HUES48 (cell line): Measurements from ENCODE around the gene CA9.

Experiments
- H3K27ac ChIP-seq: one replicate; pipeline ENCODE4 v1.7.0; 2013; ENCODE audit warnings: low read depth, low read length, inconsistent platforms
- H3K27me3 ChIP-seq: 2 replicates; pipeline ENCODE4 v1.6.1; 2013; ENCODE audit warnings: mild to moderate bottlenecking, low read length; ENCODE audit not compliant: control insufficient read depth, insufficient read depth
- H3K36me3 ChIP-seq: 2 replicates; pipeline ENCODE4 v1.6.1; 2013; ENCODE audit warnings: low read length; ENCODE audit not compliant: control insufficient read depth, insufficient read depth
- H3K4me1 ChIP-seq: 2 replicates; pipeline ENCODE4 v1.6.1; 2013; ENCODE audit warnings: mild to moderate bottlenecking, low read length; ENCODE audit not compliant: control insufficient read depth, insufficient read depth
- H3K4me3 ChIP-seq: 2 replicates; pipeline ENCODE4 v1.5.1; 2013; ENCODE audit warnings: mild to moderate bottlenecking, low read depth, low read length
- H3K9ac ChIP-seq: 2 replicates; pipeline ENCODE4 v1.6.1; 2013; ENCODE audit warnings: mild to moderate bottlenecking, low read depth, low read length, moderate library complexity
- H3K9me3 ChIP-seq: 2 replicates; pipeline ENCODE4 v1.6.1; 2013; ENCODE audit warnings: low read length; ENCODE audit not compliant: control insufficient read depth, insufficient read depth

CA9 gene

DNA sequence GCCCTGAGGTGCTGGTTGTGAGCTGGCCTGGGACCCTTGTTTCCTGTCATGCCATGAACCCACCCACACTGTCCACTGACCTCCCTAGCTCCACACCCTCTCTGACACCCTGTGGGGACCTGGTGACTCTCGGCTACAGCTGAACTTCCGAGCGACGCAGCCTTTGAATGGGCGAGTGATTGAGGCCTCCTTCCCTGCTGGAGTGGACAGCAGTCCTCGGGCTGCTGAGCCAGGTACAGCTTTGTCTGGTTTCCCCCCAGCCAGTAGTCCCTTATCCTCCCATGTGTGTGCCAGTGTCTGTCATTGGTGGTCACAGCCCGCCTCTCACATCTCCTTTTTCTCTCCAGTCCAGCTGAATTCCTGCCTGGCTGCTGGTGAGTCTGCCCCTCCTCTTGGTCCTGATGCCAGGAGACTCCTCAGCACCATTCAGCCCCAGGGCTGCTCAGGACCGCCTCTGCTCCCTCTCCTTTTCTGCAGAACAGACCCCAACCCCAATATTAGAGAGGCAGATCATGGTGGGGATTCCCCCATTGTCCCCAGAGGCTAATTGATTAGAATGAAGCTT, 6.1 kb downstream of the CA9 start:
- Histone ChIP-seq H3K4me1 (peaks cover 4% of the 10 kb centered on the region), H3K9ac (no peak overlapping the region), H3K27me3 (peaks cover 4% of the 10 kb centered on the region), H3K36me3 (peaks cover 32% of the 10 kb centered on the region), H3K27ac (peak overlapping the region; percentile 42), H3K9me3 (no peaks in the 10 kb centered on the region), H3K4me3 (no peak overlapping the region)

DNA sequence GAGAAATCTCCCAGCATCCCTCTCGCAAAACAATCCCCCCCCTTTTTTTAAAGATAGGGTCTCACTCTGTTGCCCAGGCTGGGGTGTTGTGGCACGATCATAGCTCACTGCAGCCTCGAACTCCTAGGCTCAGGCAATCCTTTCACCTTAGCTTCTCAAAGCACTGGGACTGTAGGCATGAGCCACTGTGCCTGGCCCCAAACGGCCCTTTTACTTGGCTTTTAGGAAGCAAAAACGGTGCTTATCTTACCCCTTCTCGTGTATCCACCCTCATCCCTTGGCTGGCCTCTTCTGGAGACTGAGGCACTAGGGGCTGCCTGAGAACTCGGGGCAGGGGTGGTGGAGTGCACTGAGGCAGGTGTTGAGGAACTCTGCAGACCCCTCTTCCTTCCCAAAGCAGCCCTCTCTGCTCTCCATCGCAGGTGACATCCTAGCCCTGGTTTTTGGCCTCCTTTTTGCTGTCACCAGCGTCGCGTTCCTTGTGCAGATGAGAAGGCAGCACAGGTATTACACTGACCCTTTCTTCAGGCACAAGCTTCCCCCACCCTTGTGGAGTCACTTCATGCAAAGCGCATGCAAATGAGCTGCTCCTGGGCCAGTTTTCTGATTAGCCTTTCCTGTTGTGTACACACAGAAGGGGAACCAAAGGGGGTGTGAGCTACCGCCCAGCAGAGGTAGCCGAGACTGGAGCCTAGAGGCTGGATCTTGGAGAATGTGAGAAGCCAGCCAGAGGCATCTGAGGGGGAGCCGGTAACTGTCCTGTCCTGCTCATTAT, 6.8 kb downstream of the CA9 start:
- Histone ChIP-seq H3K4me3 (no peak overlapping the region), H3K9ac (no peak overlapping the region), H3K27ac (peak overlapping the region; percentile 42)

DNA sequence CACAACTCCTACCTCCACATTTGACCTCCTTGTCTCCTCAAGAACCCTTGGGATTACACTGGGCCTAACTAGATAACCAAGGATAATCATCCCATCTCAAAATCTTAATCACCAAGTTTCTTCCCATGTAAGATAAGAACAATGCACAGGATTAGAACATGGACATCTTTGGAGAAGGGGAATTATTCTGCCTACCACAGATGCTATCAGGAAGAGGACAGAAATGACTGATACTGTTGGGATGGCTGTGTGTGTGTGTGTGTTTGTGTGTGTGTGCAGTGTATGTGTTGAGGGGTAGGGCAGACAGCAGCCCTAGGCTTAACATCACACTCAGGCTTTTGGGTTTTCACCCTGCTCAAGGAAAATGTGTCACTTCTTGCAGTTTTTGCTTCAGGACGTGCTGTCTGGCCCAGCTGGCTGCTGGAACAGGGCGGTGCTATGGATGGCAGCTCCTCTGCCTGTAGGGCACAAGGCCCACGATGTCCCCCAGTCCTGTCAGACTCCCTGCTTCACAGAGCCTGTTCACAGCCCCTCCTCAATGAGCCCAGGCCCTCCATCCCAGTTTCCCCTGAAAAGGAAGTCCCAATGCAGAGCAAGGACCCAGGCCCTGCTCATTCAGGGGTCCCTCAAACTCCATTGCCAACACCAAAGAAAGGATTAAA, 7.7 kb downstream of the CA9 start:
- Histone ChIP-seq H3K36me3 (peaks cover 47% of the 10 kb centered on the region), H3K4me3 (no peak overlapping the region), H3K9me3 (no peaks in the 10 kb centered on the region), H3K9ac (no peak overlapping the region), H3K27me3 (peaks cover 2% of the 10 kb centered on the region), H3K4me1 (peaks cover 4% of the 10 kb centered on the region), H3K27ac (peak overlapping the region; percentile 37)

More for the DNA sequence above, 6.8 kb downstream of the CA9 start:
- H3K27me3 ChIP-seq: peaks cover 4% of the 10 kb centered on the region
- H3K4me1 ChIP-seq: peaks cover 4% of the 10 kb centered on the region
- H3K36me3 ChIP-seq: peaks cover 39% of the 10 kb centered on the region
- no peaks in the 10 kb centered on the region for H3K9me3 ChIP-seq

GRCh38 chr9:35682051-35682450, 8.3 kb downstream of the CA9 start:
- Histone ChIP-seq H3K9ac (no peak overlapping the region), H3K36me3 (peaks cover 52% of the 10 kb centered on the region), H3K4me1 (peaks cover 4% of the 10 kb centered on the region), H3K27ac (no peak overlapping the region), H3K27me3 (no peaks in the 10 kb centered on the region), H3K4me3 (no peak overlapping the region), H3K9me3 (no peaks in the 10 kb centered on the region)

GRCh38 chr9:35682520-35683315, 9.0 kb downstream of the CA9 start:
- Histone ChIP-seq H3K27ac (no peak overlapping the region), H3K4me3 (no peak overlapping the region), H3K36me3 (peaks cover 59% of the 10 kb centered on the region), H3K9ac (no peak overlapping the region), H3K9me3 (no peaks in the 10 kb centered on the region), H3K27me3 (no peaks in the 10 kb centered on the region), H3K4me1 (peaks cover 4% of the 10 kb centered on the region)

DNA sequence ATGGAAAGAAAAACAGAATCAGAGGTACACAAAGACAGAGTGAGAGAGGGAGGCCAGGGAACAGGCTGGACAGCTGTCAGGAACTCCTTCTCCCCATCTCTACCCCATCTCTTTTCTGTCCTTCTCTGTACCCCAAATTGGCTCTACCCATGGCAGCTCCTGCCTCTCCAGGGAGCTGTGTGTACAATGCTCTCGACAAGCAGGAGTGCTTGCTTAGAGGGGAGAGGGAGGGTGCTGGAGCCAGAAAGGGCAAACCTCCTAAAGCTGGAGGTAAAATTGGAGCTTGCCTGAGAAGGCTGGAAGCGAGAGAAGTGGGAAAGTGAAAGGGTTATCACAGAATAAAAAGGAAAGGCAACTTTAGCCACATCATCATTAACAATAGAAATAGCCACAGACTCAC, 9.6 kb downstream of the CA9 start:
- Histone ChIP-seq H3K27me3 (no peaks in the 10 kb centered on the region), H3K4me3 (no peak overlapping the region), H3K9me3 (no peaks in the 10 kb centered on the region), H3K36me3 (peaks cover 65% of the 10 kb centered on the region), H3K4me1 (peaks cover 8% of the 10 kb centered on the region), H3K27ac (no peak overlapping the region), H3K9ac (no peak overlapping the region)

GRCh38 chr9:35684921-35685320, 11.2 kb downstream of the CA9 start:
- Histone ChIP-seq H3K4me1 (peaks cover 13% of the 10 kb centered on the region), H3K9me3 (no peaks in the 10 kb centered on the region), H3K36me3 (peaks cover 69% of the 10 kb centered on the region), H3K4me3 (no peak overlapping the region), H3K27me3 (no peaks in the 10 kb centered on the region), H3K9ac (no peak overlapping the region), H3K27ac (no peak overlapping the region)

- Histone ChIP-seq H3K4me3 (no peak overlapping the region), H3K4me1 (peaks cover 12% of the 10 kb centered on the region), H3K27ac (no peak overlapping the region), H3K9me3 (no peaks in the 10 kb centered on the region), H3K9ac (no peak overlapping the region), H3K27me3 (no peaks in the 10 kb centered on the region), H3K36me3 (peaks cover 69% of the 10 kb centered on the region)
These were observed 11.8 kb downstream of the CA9 start for GRCh38 chr9:35685506-35685905.

DNA sequence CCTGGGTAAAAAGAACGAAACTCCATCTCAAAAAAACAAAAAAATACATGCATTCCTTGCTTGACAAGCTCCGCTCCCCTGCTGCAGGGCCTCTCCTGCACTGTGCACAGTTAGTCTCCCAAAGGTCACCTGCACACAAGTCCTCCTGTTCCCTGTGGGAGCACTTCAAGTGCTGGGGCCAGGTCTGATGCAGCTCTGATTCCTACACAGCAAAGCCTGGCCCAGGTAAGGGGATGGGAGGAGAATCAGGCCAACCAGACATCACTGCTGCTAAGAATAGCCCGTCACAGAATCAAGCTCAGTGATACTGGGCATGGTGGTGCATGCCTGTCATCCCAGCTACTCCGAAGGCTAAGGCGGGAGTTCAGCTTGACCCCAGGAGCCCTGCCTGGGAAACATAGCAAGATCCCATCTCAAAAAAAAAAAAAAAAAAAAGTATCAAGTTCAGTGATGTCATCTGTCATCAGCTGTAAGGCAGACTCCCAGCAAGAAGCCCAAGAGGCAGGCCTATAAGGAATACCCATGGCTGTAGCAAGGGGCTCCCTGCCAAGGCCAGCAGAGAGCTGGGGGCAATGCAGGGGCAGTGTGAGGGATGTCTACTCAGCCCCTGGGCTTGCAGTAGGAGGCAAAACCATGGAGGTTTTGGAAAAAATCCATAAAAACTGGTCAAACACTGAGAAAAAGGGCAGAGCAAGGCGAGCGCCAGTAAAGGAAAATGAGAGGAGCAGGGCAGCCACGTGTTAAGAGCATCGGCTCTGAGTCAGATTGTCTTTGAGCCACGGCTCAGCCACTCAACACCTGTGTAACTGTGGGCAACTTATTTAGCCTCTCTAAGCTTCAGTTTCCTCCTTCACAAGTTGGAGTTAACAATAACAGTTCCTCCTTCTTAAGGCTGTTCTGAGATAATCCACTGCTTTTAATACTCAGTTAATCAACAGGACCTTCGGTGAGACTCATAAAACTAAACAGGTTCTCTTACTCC, 12.8 kb downstream of the CA9 start:
- Histone ChIP-seq H3K27me3 (no peaks in the 10 kb centered on the region), H3K9ac (no peak overlapping the region), H3K36me3 (peaks cover 69% of the 10 kb centered on the region), H3K4me3 (no peak overlapping the region), H3K9me3 (no peaks in the 10 kb centered on the region), H3K27ac (no peak overlapping the region), H3K4me1 (peaks cover 10% of the 10 kb centered on the region)

DNA sequence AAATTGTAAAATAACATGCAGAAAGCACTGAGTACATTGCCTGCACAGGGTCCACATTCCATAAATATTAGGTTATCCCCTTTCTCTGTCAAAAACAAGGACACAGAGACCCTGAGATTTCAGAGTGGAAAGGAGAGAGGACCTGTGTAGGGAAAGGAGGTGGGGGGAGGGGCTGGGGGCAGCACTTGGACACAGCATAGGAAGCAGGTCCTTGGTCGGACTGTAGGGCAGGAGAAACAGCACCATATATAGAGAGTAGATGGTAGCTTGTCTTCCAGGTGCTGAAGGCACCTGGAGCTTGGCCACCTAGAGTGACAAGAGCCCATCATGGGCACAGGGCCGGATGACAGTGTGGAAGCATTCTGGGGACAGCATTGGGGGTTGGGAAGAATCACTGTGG, 13.6 kb downstream of the CA9 start:
- Histone ChIP-seq H3K36me3 (peaks cover 63% of the 10 kb centered on the region), H3K9ac (no peak overlapping the region), H3K4me1 (peaks cover 11% of the 10 kb centered on the region), H3K9me3 (no peaks in the 10 kb centered on the region), H3K27me3 (no peaks in the 10 kb centered on the region), H3K27ac (no peak overlapping the region), H3K4me3 (no peak overlapping the region)
